Loucy (cell line): ENCODE results near the gene CAPSL.

Experiments used
- H2AFZ ChIP-seq: fragments of 200-600 bp; sonication (generic); 2 replicates; pipeline ENCODE4 v1.6.0; 2016; ENCODE audit warnings: antibody characterized with exemption, mild to moderate bottlenecking, low read length, moderate library complexity
- H3F3A ChIP-seq: fragments of 200-600 bp; 2 replicates; pipeline ENCODE4 v1.6.0; 2016; ENCODE audit warnings: antibody characterized with exemption, low read depth, mild to moderate bottlenecking
- H3K27me3 ChIP-seq: fragments of 200-600 bp; sonication (generic); 2 replicates; pipeline ENCODE4 v1.6.1; 2014; ENCODE audit warnings: low read length, mild to moderate bottlenecking; ENCODE audit not compliant: insufficient read depth, poor library complexity, severe bottlenecking
- H3K36me3 ChIP-seq: fragments of 200-600 bp; sonication (generic); 2 replicates; pipeline ENCODE4 v1.6.1; 2016; ENCODE audit warnings: low read length; ENCODE audit not compliant: insufficient read depth
- H3K4me1 ChIP-seq: fragments of 200-600 bp; sonication (generic); 2 replicates; pipeline ENCODE4 v1.5.1; 2014; ENCODE audit warnings: low read length, mild to moderate bottlenecking; ENCODE audit not compliant: insufficient read depth, poor library complexity, severe bottlenecking
- H3K4me2 ChIP-seq: fragments of 200-600 bp; sonication (generic); 2 replicates; pipeline ENCODE4 v1.6.0; 2014; ENCODE audit warnings: antibody characterized with exemption, low read length, low read depth, mild to moderate bottlenecking; ENCODE audit not compliant: poor library complexity, severe bottlenecking
- H3K4me3 ChIP-seq: fragments of 200-600 bp; sonication (generic); 2 replicates; pipeline ENCODE4 v1.5.1; 2014; ENCODE audit warnings: low read length, mild to moderate bottlenecking, mixed read lengths; ENCODE audit not compliant: poor library complexity, severe bottlenecking
- H3K79me2 ChIP-seq: fragments of 200-600 bp; sonication (generic); 2 replicates; pipeline ENCODE4 v1.6.1; 2014; ENCODE audit warnings: low read length; ENCODE audit not compliant: insufficient read depth
- H3K9ac ChIP-seq: fragments of 200-600 bp; sonication (generic); 2 replicates; pipeline ENCODE4 v1.6.0; 2014; ENCODE audit warnings: mild to moderate bottlenecking, low read depth, low read length, moderate library complexity; ENCODE audit not compliant: poor library complexity, severe bottlenecking
- H3K9me2 ChIP-seq: fragments of 200-600 bp; sonication (generic); replicated peaks from 2 replicates; pipeline ENCODE4 v1.6.1; 2016; ENCODE audit warnings: low read depth, low read length, mixed read lengths
- H3K9me3 ChIP-seq: fragments of 200-600 bp; sonication (generic); 2 replicates; pipeline ENCODE4 v1.6.1; 2014; ENCODE audit warnings: mild to moderate bottlenecking, antibody characterized with exemption, low read length, low read depth; ENCODE audit not compliant: insufficient read depth
- H4K20me1 ChIP-seq: fragments of 200-600 bp; sonication (generic); 2 replicates; pipeline ENCODE4 v1.6.0; 2014; ENCODE audit warnings: antibody characterized with exemption, low read length, mild to moderate bottlenecking; ENCODE audit not compliant: insufficient read depth, poor library complexity, severe bottlenecking
- EZH2phosphoT487 ChIP-seq: fragments of 200-600 bp; IDR thresholded peaks from 2 replicates; pipeline ENCODE4 v1.6.1; 2018; ENCODE audit warnings: antibody characterized with exemption, mild to moderate bottlenecking, moderate library complexity, borderline replicate concordance
- TF ChIP-seq, protein P1 (sequence below): fragments of 200-600 bp; sonication (generic); conservative IDR thresholded peaks from 2 replicates; pipeline ENCODE4 v1.5.1; 2014; ENCODE audit warnings: mild to moderate bottlenecking, antibody characterized with exemption, low read length

The CAPSL gene

GRCh38 chr5:35924950-35925722, 13.3 kb downstream of the CAPSL start:
- Histone ChIP-seq H3K4me1 (peaks cover 12% of the 10 kb centered on the region), H3K27me3 (no peaks in the 10 kb centered on the region), H3K4me3 (peak overlapping the region; percentile 62), H3K79me2 (no peaks in the 10 kb centered on the region), H3F3A (no peaks in the 10 kb centered on the region), H3K9me2 (no peaks in the 10 kb centered on the region), H2AFZ (peak overlapping the region; percentile 91), H3K4me2 (peak overlapping the region; percentile 71), H4K20me1 (no peaks in the 10 kb centered on the region), H3K9me3 (no peaks in the 10 kb centered on the region), H3K36me3 (no peaks in the 10 kb centered on the region), H3K9ac (no peak overlapping the region)
- TF ChIP-seq, protein P1, sequence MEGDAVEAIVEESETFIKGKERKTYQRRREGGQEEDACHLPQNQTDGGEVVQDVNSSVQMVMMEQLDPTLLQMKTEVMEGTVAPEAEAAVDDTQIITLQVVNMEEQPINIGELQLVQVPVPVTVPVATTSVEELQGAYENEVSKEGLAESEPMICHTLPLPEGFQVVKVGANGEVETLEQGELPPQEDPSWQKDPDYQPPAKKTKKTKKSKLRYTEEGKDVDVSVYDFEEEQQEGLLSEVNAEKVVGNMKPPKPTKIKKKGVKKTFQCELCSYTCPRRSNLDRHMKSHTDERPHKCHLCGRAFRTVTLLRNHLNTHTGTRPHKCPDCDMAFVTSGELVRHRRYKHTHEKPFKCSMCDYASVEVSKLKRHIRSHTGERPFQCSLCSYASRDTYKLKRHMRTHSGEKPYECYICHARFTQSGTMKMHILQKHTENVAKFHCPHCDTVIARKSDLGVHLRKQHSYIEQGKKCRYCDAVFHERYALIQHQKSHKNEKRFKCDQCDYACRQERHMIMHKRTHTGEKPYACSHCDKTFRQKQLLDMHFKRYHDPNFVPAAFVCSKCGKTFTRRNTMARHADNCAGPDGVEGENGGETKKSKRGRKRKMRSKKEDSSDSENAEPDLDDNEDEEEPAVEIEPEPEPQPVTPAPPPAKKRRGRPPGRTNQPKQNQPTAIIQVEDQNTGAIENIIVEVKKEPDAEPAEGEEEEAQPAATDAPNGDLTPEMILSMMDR: peak; percentile 88
- no peak for TF ChIP-seq EZH2phosphoT487

DNA sequence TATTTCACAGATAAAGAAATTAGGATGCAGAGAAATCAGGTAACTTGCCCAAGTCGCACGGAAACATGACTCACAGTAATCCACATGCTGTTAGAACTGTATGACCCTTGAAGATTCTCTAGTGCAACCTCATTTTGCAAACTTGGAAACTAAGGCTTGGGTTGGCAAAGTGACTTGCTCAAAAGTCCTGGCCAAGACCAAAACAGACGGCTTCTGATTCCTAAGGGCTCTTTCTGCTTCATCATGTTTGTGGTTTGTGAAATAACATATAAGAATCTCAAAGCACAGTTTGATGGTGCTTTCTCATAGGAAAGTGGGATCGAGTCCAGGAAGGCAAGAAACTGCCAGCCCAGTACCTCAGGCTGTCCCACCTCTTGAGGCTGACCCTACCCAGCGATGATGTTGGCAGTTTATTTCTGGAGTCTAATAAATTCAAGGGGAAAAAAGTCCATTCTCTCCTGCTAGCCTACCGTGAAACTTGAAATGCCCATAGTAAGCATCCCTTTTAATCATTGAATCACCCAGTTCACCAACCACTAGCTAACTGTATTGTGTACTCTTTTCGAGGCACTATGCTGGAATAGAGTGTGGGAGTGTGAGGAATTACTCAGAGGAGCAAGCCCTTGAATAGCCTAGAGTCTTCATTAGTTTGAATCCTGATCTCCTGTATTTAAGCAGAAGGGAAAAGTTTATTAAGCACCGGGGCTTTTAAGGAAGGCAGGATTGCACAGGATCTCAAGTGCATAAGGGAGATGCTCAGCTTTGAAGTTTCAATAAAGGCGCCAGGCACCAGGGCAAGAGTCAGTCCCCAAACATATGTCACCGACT, 14.1 kb downstream of the CAPSL start:
- no peaks in the 10 kb centered on the region for H3K79me2 ChIP-seq
- no peaks in the 10 kb centered on the region for H3K9me3 ChIP-seq
- no peaks in the 10 kb centered on the region for H4K20me1 ChIP-seq
- H3K27me3 ChIP-seq: no peaks in the 10 kb centered on the region
- no peaks in the 10 kb centered on the region for H3K9me2 ChIP-seq
- no peaks in the 10 kb centered on the region for H3K36me3 ChIP-seq
- H2AFZ ChIP-seq: peak overlapping the region; percentile 91
- peak overlapping the region; percentile 62 for H3K4me3 ChIP-seq
- no peak for TF ChIP-seq EZH2phosphoT487
- TF ChIP-seq, protein P1: no peak
- H3K4me1 ChIP-seq: peaks cover 12% of the 10 kb centered on the region
- no peaks in the 10 kb centered on the region for H3F3A ChIP-seq
- H3K9ac ChIP-seq: no peak overlapping the region
- peak overlapping the region; percentile 71 for H3K4me2 ChIP-seq

- Histone ChIP-seq H3K79me2 (no peaks in the 10 kb centered on the region), H3K27me3 (no peaks in the 10 kb centered on the region), H3K4me1 (peaks cover 12% of the 10 kb centered on the region), H3F3A (no peaks in the 10 kb centered on the region), H2AFZ (no peak overlapping the region), H3K9me2 (no peaks in the 10 kb centered on the region), H4K20me1 (no peaks in the 10 kb centered on the region), H3K4me3 (no peak overlapping the region), H3K4me2 (no peak overlapping the region), H3K9ac (no peak overlapping the region), H3K9me3 (no peaks in the 10 kb centered on the region), H3K36me3 (no peaks in the 10 kb centered on the region)
- TF ChIP-seq, protein P1: no peak
- no peak for TF ChIP-seq EZH2phosphoT487
These were observed 16.0 kb downstream of the CAPSL start for GRCh38 chr5:35922468-35922867.
